Fibroblast of lung (primary cell): ENCODE measurements around the gene LCMT2. TPM values are rescaled to one million over a fixed set of nuclear protein-coding genes. Genes with fewer than 3 reads are reported as not detected.

Experiments used
- DNase-seq, 2 donors: peaks; one replicate each; pipeline versions ENCODE4 v3.0.0 to v3.0.0-alpha.2; 2010; ENCODE audit warnings: low read depth in 2 of 2
- H2AFZ ChIP-seq: 2 replicates; pipeline ENCODE4 v1.5.1; 2012; ENCODE audit warnings: low read length, control low read depth, inconsistent platforms
- H3K27ac ChIP-seq: 2 replicates; pipeline ENCODE4 v1.5.1; 2011; ENCODE audit warnings: low read length, control low read depth; ENCODE audit not compliant: insufficient read depth
- H3K27me3 ChIP-seq: 2 replicates; pipeline ENCODE4 v1.5.1; 2011; ENCODE audit warnings: mild to moderate bottlenecking, low read length; ENCODE audit not compliant: control insufficient read depth, insufficient read depth
- H3K36me3 ChIP-seq: 2 replicates; pipeline ENCODE4 v1.5.1; 2011; ENCODE audit warnings: low read length; ENCODE audit not compliant: control insufficient read depth, insufficient read depth
- H3K4me1 ChIP-seq: 2 replicates; pipeline ENCODE4 v1.5.1; 2011; ENCODE audit warnings: low read length; ENCODE audit not compliant: control insufficient read depth, insufficient read depth; ENCODE audit errors: extremely low read depth
- H3K4me2 ChIP-seq: 2 replicates; pipeline ENCODE4 v1.5.1; 2011; ENCODE audit warnings: low read length, control low read depth; ENCODE audit not compliant: insufficient read depth; ENCODE audit errors: extremely low read depth
- H3K4me3 ChIP-seq, 4 experiments: fragments of 200-600 bp in 1 of 4; sonication (generic) in 1 of 4; replicated peaks in 1 of 4; 2 replicates each; pipeline ENCODE4 v1.5.1; 2011 to 2016; ENCODE audit warnings: low read length in 4 of 4, low read depth in 3 of 4, mild to moderate bottlenecking in 3 of 4, control low read depth in 2 of 4, inconsistent platforms in 1 of 4, mixed read lengths in 1 of 4; ENCODE audit not compliant: insufficient read depth in 1 of 4; ENCODE audit errors: control extremely low read depth in 1 of 4
- H3K79me2 ChIP-seq: 2 replicates; pipeline ENCODE4 v1.5.1; 2012; ENCODE audit warnings: mild to moderate bottlenecking, low read length, inconsistent platforms; ENCODE audit not compliant: control insufficient read depth, insufficient read depth
- H3K9ac ChIP-seq: 2 replicates; pipeline ENCODE4 v1.5.1; 2011; ENCODE audit warnings: mild to moderate bottlenecking, low read length, control low read depth; ENCODE audit not compliant: insufficient read depth
- H3K9me3 ChIP-seq: 2 replicates; pipeline ENCODE4 v1.5.1; 2012; ENCODE audit warnings: low read depth, low read length; ENCODE audit not compliant: control insufficient read depth, insufficient read depth
- H4K20me1 ChIP-seq: 2 replicates; pipeline ENCODE4 v1.5.1; 2011; ENCODE audit warnings: low read length; ENCODE audit not compliant: control insufficient read depth, insufficient read depth; ENCODE audit errors: extremely low read depth
- CTCF ChIP-seq, 2 donors: IDR thresholded peaks in 1 of 2; conservative IDR thresholded peaks in 1 of 2; 1 replicate in 1 of 2; 2 replicates in 1 of 2; pipeline ENCODE4 v1.5.1; 2011 to 2012; ENCODE audit warnings: low read length in 2 of 2, control low read depth in 1 of 2, inconsistent platforms in 1 of 2, low read depth in 1 of 2, mild to moderate bottlenecking in 1 of 2
- EZH2 ChIP-seq: IDR thresholded peaks from 2 replicates; pipeline ENCODE4 v1.5.1; 2012; ENCODE audit warnings: low read length, control low read depth, mild to moderate bottlenecking; ENCODE audit errors: missing control alignments
- polyA plus RNA-seq, 2 donors: library from polyadenylated mRNA; depleted of rRNA in 1 of 2; stranded (reverse) in 1 of 2; unstranded in 1 of 2; fragments of >200 nt; gene quantifications; 2 replicates each; pipeline ENCODE4 v1.2.1, GENCODE V29; 2011 to 2012; ENCODE audit warnings: missing spikeins in 1 of 2
- total RNA-seq: library from RNA; depleted of rRNA; stranded (reverse); fragments of >200 nt; gene quantifications from 2 replicates; pipeline ENCODE4 v1.2.1, GENCODE V29; 2014

Gene LCMT2
- total and polyA plus RNA-seq, 2 donors (not counting 1 experiment from before 2014, with no cell fraction given), result 4.8 to 12.5 TPM

- peak overlapping the region; percentile 92 for H2AFZ ChIP-seq
- no peaks in the 10 kb centered on the region for H3K9me3 ChIP-seq
- no peaks in the 10 kb centered on the region for H3K27me3 ChIP-seq
- peak; percentile 36 for DNase-seq
- peak overlapping the region; percentile 62 for H3K27ac ChIP-seq
- no peaks in the 10 kb centered on the region for H4K20me1 ChIP-seq
- H3K4me2 ChIP-seq, result peak overlapping the region; percentile 94
- peaks cover 7% of the 10 kb centered on the region for H3K4me1 ChIP-seq
- H3K36me3 ChIP-seq, result no peaks in the 10 kb centered on the region
- H3K9ac ChIP-seq, result peak overlapping the region; percentile 76
- H3K79me2 ChIP-seq, result peaks cover 18% of the 10 kb centered on the region
- no peak for TF ChIP-seq CTCF (conservative IDR thresholded peaks at IDR 0.05 in 1 of 2, IDR thresholded peaks at IDR 0.05 in 1 of 2; ENCODE audit: low read depth in 1 of 2, low read length in 2 of 2)
- no peak for TF ChIP-seq EZH2
- peak overlapping the region; percentile 64 to 89 (median 74) for H3K4me3 ChIP-seq
These were observed 40.1 kb upstream of the LCMT2 start for GRCh38 chr15:43370310-43370974.

- no peaks in the 10 kb centered on the region for H3K27me3 ChIP-seq
- H3K4me1 ChIP-seq, result no peaks in the 10 kb centered on the region
- H3K9ac ChIP-seq, result no peak overlapping the region
- no peak overlapping the region for H3K27ac ChIP-seq
- H4K20me1 ChIP-seq, result no peaks in the 10 kb centered on the region
- H3K9me3 ChIP-seq, result peaks cover 5% of the 10 kb centered on the region
- no peak for TF ChIP-seq CTCF (conservative IDR thresholded peaks at IDR 0.05 in 1 of 2, IDR thresholded peaks at IDR 0.05 in 1 of 2; ENCODE audit: low read depth in 1 of 2, low read length in 2 of 2)
- no peak for TF ChIP-seq EZH2
- peak; percentile 5 to 23 for DNase-seq
- no peak overlapping the region for H3K4me3 ChIP-seq
- H3K79me2 ChIP-seq, result no peaks in the 10 kb centered on the region
- H3K4me2 ChIP-seq, result no peak overlapping the region
- H3K36me3 ChIP-seq, result peaks cover 6% of the 10 kb centered on the region
- H2AFZ ChIP-seq, result no peak overlapping the region
These were observed 31.0 kb upstream of the LCMT2 start for GRCh38 chr15:43361313-43361903.

- no peak for TF ChIP-seq CTCF (conservative IDR thresholded peaks at IDR 0.05 in 1 of 2, IDR thresholded peaks at IDR 0.05 in 1 of 2; ENCODE audit: low read depth in 1 of 2, low read length in 2 of 2)
- no peak for TF ChIP-seq EZH2
- Histone ChIP-seq H3K9me3 (peaks cover 5% of the 10 kb centered on the region), H3K4me3 (no peak overlapping the region), H2AFZ (no peak overlapping the region), H3K4me2 (no peak overlapping the region), H3K9ac (no peak overlapping the region), H3K27ac (no peak overlapping the region), H3K27me3 (no peaks in the 10 kb centered on the region), H3K4me1 (no peaks in the 10 kb centered on the region), H3K79me2 (no peaks in the 10 kb centered on the region), H3K36me3 (peaks cover 6% of the 10 kb centered on the region), H4K20me1 (no peaks in the 10 kb centered on the region)
- no peak for DNase-seq
These were observed 30.4 kb upstream of the LCMT2 start for GRCh38 chr15:43360821-43361220.
